BE2C (cell line): ENCODE data around the gene NATD1.

Experiments
- DNase-seq: peaks from one replicate; pipeline ENCODE4 v3.0.0-alpha.2; 2020
- H3K27me3 ChIP-seq: fragments of 250-450 bp; sonication (Bioruptor Pico); 2 replicates; pipeline ENCODE4 v1.5.1; 2020; ENCODE audit warnings: mild to moderate bottlenecking
- H3K36me3 ChIP-seq: fragments of 250-450 bp; sonication (Bioruptor Pico); 2 replicates; pipeline ENCODE4 v1.5.1; 2020; ENCODE audit warnings: mild to moderate bottlenecking
- H3K4me1 ChIP-seq: fragments of 250-450 bp; sonication (Bioruptor Pico); 2 replicates; pipeline ENCODE4 v1.5.1; 2020
- H3K4me3 ChIP-seq: 2 replicates; pipeline ENCODE4 v1.5.1; 2011; ENCODE audit warnings: low read depth, low read length
- H3K9me3 ChIP-seq: fragments of 250-450 bp; sonication (Bioruptor Pico); 2 replicates; pipeline ENCODE4 v1.5.1; 2020
- TF ChIP-seq, protein P1 (sequence below): IDR thresholded peaks from 2 replicates; pipeline ENCODE4 v1.5.1; 2012; ENCODE audit warnings: mild to moderate bottlenecking, low read depth, low read length

The NATD1 gene

DNA sequence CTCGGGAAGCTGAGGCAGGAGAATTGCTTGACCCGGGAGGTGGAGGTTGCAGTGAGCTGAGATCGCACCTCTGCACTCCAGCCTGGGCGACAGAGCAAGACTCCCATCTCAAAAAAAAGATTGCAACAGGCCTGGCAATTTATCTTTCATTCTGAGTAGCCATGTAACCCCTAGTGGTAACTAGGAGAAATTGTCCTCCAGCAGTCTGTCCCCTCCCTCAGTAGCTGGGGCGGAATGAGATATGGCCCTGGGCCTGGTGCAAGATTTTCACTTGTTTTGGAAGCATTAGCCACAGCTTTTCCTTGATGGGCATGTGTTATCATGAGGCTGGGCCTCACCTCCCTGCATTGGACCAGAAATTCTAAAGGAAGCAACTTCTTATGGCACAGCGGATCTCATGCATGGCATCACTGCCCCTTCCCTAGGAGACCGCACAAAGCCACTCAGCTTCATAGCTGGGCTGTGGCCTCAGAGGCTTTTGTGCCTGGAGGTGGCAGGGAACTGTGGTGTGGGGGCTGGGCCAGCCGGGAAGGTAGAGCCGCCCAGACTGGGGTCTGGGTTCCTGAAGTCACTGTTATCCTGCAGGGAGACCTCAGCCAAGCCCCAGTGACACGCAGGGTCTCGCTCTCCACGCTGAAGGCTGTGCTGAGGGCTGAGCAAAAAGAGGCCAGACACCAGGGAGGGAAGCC is 13.4 kb downstream of the NATD1 start:
- Histone ChIP-seq H3K4me1 (no peaks in the 10 kb centered on the region), H3K9me3 (no peaks in the 10 kb centered on the region), H3K27me3 (no peaks in the 10 kb centered on the region), H3K36me3 (no peaks in the 10 kb centered on the region), H3K4me3 (no peak overlapping the region)
- TF ChIP-seq, protein P1, sequence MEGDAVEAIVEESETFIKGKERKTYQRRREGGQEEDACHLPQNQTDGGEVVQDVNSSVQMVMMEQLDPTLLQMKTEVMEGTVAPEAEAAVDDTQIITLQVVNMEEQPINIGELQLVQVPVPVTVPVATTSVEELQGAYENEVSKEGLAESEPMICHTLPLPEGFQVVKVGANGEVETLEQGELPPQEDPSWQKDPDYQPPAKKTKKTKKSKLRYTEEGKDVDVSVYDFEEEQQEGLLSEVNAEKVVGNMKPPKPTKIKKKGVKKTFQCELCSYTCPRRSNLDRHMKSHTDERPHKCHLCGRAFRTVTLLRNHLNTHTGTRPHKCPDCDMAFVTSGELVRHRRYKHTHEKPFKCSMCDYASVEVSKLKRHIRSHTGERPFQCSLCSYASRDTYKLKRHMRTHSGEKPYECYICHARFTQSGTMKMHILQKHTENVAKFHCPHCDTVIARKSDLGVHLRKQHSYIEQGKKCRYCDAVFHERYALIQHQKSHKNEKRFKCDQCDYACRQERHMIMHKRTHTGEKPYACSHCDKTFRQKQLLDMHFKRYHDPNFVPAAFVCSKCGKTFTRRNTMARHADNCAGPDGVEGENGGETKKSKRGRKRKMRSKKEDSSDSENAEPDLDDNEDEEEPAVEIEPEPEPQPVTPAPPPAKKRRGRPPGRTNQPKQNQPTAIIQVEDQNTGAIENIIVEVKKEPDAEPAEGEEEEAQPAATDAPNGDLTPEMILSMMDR = peak; percentile 41
- no peak for DNase-seq

DNA sequence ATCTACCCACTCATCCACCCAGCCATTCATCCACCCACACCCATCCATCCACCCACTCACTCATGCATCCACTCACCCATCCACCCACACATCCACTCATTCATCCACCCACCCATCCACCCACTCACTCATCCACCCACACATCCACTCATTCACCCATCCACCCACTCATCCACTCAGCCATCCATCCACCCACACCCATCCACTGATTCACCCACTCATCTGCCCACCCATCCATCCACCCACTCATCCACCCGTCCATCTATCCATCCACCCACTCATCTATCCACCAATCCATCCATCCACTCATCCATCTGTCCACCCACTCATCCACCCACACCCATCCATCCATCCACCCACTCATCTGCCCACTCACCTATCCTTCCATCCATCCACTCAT is 17.3 kb downstream of the NATD1 start:
- no peaks in the 10 kb centered on the region for H3K27me3 ChIP-seq
- H3K4me3 ChIP-seq = no peak overlapping the region
- H3K9me3 ChIP-seq = no peaks in the 10 kb centered on the region
- no peaks in the 10 kb centered on the region for H3K4me1 ChIP-seq
- no peak for DNase-seq
- H3K36me3 ChIP-seq = no peaks in the 10 kb centered on the region
- TF ChIP-seq, protein P1 = no peak

DNA sequence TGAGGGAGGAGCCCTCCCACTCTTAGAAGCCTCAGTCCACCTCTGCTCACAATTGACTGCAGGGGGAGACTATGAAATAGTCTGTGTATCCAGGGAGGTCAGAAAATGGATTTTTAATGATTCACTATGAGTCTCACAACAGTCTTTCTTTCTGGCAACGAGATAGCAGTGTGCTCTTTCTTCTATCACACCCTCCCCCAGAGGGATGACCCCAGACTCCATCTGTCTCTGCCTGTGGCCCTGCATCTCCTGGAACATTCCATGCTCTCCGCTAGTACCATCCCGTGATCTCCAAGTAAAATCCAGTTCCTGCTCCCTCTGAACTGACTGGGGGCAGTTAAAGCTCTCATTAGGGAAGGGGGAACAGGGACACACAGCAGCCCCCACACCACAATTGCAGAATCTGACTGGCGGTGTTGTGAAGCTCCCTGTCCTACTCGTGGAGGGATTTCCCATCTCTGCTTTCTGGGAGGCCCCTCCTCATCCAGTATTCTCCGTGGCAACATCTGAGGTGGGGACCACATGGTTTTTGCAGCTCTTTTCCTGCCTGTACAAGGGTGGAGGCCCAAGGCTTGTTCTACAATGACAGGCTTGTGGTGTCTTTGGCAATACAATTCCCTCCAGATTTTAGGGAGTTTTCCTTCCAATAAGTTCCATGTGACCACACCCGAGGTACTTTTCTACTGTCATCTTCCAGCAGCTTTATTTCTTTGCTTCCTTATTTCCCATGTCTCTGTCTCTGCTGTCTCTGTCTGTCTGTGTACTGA is 19.4 kb downstream of the NATD1 start:
- no peaks in the 10 kb centered on the region for H3K27me3 ChIP-seq
- TF ChIP-seq, protein P1 = no peak
- no peaks in the 10 kb centered on the region for H3K9me3 ChIP-seq
- H3K4me3 ChIP-seq = no peak overlapping the region
- DNase-seq = no peak
- no peaks in the 10 kb centered on the region for H3K36me3 ChIP-seq
- H3K4me1 ChIP-seq = no peaks in the 10 kb centered on the region

DNA sequence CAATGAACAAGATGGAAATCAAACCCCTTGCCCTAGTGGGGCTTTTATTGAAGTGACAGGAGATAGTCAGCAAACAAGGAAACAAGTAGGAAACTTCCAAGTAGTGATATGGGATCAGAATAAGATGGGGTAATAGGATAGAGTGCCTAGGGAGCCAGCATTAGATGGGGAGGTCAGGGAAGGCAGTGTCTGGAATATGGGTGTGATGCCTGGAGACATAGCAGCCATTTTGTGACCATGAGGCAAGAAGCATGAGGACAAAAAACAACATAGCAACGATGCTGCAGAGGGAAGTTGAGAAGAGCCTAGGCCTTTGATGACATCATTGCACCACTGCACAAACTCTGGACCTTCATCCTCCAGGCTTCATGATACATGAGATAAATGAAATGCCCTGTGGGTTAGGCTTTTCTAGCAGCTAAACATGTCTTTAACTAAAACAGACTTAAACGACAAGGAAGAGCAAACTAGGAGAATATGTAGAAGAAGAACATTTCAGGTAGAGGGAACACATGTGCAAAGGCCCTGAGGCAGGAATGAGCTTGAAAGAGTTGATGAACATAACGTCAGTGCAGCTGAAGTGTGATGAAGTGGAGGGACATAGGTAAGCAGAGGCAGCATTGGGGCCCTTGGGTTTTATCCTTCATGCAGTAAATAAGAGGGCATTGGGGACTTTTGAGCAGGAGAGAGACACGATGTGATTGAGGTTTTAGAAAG is 21.0 kb downstream of the NATD1 start:
- H3K36me3 ChIP-seq = no peaks in the 10 kb centered on the region
- H3K9me3 ChIP-seq = no peaks in the 10 kb centered on the region
- no peaks in the 10 kb centered on the region for H3K4me1 ChIP-seq
- H3K27me3 ChIP-seq = no peaks in the 10 kb centered on the region
- H3K4me3 ChIP-seq = no peak overlapping the region
- DNase-seq = no peak
- TF ChIP-seq, protein P1 = no peak

DNA sequence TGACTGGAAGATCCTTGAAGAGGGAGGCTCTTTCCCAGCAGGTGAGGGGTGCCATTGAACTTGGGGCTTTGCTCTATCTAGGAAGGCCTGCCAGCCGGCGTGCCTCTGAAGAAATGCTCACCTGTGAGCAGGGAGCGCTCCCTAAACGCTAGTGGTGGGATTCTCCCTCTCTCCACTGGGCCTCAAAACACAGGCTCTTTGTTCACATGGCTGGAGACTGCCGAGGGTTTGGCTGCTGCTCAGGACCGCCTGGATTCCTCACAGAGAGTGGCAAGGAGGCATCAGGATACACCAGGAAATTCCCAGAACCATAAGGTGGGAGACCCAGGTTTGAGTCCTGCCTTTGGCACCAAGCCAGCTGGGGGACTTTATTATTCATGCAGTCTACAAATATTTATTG is 21.7 kb downstream of the NATD1 start:
- Histone ChIP-seq H3K27me3 (no peaks in the 10 kb centered on the region), H3K9me3 (no peaks in the 10 kb centered on the region), H3K36me3 (no peaks in the 10 kb centered on the region), H3K4me1 (no peaks in the 10 kb centered on the region), H3K4me3 (no peak overlapping the region)
- no peak for DNase-seq
- TF ChIP-seq, protein P1 = no peak
